AG09309 (cell line): Measurements from ENCODE around the gene GABARAP.

ENCODE experiments used
- DNase-seq: peaks from one replicate; pipeline ENCODE4 v3.0.0-alpha.2; 2010; ENCODE audit warnings: low read depth
- H3K4me3 ChIP-seq: 2 replicates; pipeline ENCODE4 v1.5.1; 2011; ENCODE audit warnings: mild to moderate bottlenecking, low read depth, low read length, moderate library complexity; ENCODE audit not compliant: control insufficient read depth
- TF ChIP-seq, protein P1 (sequence below): IDR thresholded peaks from 2 replicates; pipeline ENCODE4 v1.5.1; 2011; ENCODE audit warnings: mild to moderate bottlenecking, low read depth, low read length, inconsistent platforms; ENCODE audit not compliant: insufficient read depth, control insufficient read depth; ENCODE audit errors: missing control alignments

GABARAP gene

GRCh38 chr17:7226721-7227710 lies 15.2 kb downstream of the GABARAP start:
- DNase-seq: no peak
- H3K4me3 ChIP-seq: no peak overlapping the region
- TF ChIP-seq, protein P1, sequence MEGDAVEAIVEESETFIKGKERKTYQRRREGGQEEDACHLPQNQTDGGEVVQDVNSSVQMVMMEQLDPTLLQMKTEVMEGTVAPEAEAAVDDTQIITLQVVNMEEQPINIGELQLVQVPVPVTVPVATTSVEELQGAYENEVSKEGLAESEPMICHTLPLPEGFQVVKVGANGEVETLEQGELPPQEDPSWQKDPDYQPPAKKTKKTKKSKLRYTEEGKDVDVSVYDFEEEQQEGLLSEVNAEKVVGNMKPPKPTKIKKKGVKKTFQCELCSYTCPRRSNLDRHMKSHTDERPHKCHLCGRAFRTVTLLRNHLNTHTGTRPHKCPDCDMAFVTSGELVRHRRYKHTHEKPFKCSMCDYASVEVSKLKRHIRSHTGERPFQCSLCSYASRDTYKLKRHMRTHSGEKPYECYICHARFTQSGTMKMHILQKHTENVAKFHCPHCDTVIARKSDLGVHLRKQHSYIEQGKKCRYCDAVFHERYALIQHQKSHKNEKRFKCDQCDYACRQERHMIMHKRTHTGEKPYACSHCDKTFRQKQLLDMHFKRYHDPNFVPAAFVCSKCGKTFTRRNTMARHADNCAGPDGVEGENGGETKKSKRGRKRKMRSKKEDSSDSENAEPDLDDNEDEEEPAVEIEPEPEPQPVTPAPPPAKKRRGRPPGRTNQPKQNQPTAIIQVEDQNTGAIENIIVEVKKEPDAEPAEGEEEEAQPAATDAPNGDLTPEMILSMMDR: no peak

DNA sequence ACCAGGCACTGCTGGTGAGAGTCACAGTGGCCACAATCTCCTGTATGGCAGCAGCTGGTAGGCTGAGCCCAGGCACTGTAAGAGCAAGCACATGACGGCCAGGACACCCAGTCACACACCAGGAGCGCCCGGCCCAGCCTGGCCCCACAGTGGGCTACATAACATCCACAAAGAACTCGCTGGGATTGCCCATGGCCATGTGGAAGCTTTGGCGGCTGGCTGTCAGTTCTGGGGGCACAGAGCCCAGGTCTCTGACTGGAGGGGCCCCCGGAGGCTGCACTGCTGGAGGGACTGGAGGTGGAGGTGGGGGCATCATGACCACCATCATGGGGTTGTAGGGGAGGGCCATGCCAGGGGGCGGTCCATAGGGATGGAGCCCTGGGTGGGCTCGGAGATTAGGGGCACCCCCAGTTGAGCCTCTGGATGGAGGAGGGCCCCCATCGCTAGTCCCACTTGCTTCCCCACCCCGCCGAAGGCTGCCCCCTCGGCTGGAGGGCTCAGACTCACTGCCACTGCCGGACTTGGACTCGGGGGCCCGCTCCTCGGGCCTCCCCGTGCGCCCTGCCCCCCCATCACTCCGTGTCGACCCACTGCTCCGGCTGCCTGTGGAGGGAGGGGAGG lies 16.4 kb downstream of the GABARAP start:
- TF ChIP-seq, protein P1: no peak
- no peak for DNase-seq
- no peak overlapping the region for H3K4me3 ChIP-seq

GRCh38 chr17:7224661-7225111 lies 17.6 kb downstream of the GABARAP start:
- TF ChIP-seq, protein P1: no peak
- DNase-seq: no peak
- H3K4me3 ChIP-seq: no peak overlapping the region

DNA sequence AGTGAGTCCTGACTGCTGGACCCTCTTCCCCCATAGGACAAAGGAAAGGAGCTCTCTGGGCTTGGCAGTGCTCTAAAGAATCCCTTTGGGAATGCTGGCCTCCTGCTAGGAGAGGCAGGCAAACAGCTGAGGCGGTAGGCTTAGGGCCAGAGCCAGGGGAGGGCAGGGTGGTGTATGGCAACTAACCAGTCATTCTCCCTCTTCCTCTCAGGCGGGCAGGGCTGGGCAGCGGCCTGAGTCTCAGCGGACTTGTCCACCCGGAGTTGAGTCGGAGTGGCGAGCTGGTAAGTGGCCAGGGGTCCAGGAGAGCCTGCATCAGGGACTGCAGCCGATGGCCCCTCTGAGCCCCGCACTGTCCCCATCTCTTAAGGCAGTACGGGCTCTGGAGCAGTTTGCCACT lies 18.1 kb downstream of the GABARAP start:
- TF ChIP-seq, protein P1: no peak
- H3K4me3 ChIP-seq: no peak overlapping the region
- no peak for DNase-seq

DNA sequence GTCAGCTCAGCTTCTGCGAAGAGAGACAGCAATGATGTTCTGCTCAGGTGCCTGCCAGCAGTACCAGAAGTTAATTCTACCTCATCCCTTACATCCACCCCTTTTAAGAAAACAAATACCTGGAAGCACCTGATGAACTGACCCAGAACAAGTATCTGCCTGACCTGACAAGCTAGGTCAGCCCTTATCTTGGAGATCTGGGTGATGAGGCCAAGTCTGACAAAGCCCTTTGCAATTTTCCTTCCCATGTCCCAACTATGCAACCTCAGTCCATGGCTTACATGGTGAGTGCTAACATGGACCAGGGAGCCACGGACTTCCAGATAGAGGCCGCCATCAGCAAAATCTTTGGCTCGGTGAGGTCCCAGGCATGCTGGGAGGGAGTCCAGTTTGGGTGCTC lies 18.9 kb downstream of the GABARAP start:
- TF ChIP-seq, protein P1: no peak
- H3K4me3 ChIP-seq: no peak overlapping the region
- no peak for DNase-seq

GRCh38 chr17:7222972-7223292 lies 19.3 kb downstream of the GABARAP start:
- TF ChIP-seq, protein P1: no peak
- no peak for DNase-seq
- H3K4me3 ChIP-seq: no peak overlapping the region
